Tongue (tissue), 2 donors: ENCODE data around the gene NEK8. TPM values are rescaled to one million over a fixed set of nuclear protein-coding genes. Genes with fewer than 3 reads are reported as not detected.
A peak's percentile ranks its signal among the peaks of the same experiment; 100 is the strongest.
"Not testable (repeated sequence)": the region's sequence is repeated elsewhere in the genome, so short reads cannot be mapped to it uniquely, and the experiment has no call there.

Experiments used
- DNase-seq: peaks from one replicate; pipeline ENCODE4 v3.0.0-alpha.2; 2015
- total RNA-seq: library from RNA; depleted of rRNA; stranded (reverse); fragments of >200 nt; gene quantifications from one replicate; pipeline ENCODE4 v1.2.3, GENCODE V29; 2014

Gene NEK8
- total RNA-seq, 1 donor from 2014 or later, result 4.1 TPM

GRCh38 chr17:28725660-28726225 lies 2.8 kb upstream of the NEK8 start:
- DNase-seq, result no peak

- DNase-seq, result peak; percentile 84
Measured at GRCh38 chr17:28726226-28726626, 2.4 kb upstream of the NEK8 start, which contains the start of gene TLCD1. Gene TLCD1 (minus strand): TSS chr17:28726233. CDS start chr17:28726097, 136 bp downstream.

- DNase-seq, result peak; percentile 98
Measured at GRCh38 chr17:28726627-28727491, 1.7 kb upstream of the NEK8 start.

DNA sequence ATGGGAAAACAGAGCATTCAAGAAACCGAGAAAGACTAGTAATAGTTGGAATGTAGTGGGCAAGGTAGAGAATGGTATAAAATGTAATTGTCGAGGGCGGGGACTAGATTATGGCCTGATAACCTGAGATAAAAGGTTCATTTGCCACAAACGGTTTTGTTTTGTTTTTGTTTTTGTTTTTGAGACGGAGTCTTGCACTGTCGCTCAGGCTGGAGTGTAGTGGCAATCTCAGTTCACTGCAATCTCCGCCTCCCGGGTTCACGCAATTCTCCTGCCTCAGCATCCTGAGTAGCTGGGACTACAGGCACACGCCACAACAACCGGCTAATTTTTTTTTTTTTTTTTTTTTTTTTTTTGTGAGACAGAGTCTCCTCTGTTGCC lies 1.4 kb downstream of the NEK8 start:
- no peak for DNase-seq

DNA sequence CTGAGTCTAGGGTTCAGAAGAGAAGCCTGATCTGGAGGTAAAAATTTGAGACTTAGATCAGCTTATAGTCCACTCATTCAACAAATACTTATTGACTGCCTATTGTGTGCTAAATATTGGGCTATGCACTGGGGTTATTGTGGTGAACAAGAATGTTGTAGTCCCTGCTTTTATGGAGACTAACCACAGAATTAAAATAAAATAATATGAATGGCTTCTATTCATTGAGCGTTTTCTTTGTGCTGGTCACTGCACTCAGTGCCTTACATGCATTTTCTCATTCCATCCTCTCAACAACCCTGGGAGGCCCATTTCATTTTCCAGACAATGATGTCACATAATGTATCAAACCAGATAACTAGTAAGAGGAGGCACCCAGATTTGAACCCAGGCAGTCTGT lies 4.8 kb downstream of the NEK8 start:
- no peak for DNase-seq

GRCh38 chr17:28734712-28735241 lies 6.2 kb downstream of the NEK8 start:
- no peak for DNase-seq

DNA sequence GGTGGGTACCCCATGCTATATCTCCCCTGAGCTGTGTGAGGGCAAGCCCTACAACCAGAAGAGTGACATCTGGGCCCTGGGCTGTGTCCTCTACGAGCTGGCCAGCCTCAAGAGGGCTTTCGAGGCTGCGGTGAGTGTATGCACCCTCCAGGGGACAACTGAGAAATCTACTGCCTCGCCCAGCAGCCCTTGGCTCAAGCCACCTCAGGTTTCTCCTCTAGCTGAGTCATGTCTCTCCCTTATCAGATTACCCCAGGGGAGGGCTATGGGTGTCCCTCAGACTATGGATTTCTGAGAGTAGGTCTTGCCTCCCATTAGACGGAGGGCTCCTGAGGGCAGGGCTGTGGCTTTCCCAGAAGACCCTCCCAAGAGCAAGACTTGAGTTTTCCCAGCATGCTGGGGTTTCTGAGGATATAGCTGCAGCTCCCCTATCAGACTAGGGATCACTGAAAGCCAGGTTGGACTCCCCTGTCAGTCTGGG lies 6.7 kb downstream of the NEK8 start:
- DNase-seq, result no peak

DNA sequence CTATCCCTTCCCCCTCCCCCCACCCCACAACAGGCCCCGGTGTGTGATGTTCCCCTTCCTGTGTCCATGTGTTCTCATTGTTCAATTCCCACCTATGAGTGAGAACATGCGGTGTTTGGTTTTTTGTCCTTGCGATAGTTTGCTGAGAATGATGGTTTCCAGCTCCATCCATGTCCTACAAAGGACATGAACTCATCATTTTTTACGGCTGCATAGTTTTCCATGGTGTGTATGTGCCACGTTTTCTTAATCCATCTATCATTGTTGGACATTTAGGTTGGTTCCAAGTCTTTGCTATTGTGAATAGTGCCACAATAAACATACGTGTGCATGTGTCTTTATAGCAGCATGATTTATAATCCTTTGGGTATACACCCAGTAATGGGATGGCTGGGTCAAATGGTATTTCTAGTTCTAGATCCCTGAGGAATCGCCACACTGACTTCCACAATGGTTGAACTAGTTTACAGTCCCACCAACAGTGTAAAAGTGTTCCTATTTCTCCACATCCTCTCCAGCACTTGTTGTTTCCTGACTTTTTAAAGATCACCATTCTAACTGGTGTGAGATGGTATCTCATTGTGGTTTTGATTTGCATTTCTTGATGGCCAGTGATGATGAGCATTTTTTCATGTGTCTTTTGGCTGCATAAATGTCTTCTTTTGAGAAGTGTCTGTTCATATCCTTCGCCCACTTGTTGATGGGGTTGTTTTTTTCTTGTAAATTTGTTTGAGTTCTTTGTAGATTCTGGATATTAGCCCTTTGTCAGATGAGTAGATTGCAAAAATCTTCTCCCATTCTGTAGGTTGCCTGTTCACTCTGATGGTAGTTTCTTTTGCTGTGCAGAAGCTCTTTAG lies 7.6 kb downstream of the NEK8 start:
- DNase-seq, result not testable (repeated sequence)

DNA sequence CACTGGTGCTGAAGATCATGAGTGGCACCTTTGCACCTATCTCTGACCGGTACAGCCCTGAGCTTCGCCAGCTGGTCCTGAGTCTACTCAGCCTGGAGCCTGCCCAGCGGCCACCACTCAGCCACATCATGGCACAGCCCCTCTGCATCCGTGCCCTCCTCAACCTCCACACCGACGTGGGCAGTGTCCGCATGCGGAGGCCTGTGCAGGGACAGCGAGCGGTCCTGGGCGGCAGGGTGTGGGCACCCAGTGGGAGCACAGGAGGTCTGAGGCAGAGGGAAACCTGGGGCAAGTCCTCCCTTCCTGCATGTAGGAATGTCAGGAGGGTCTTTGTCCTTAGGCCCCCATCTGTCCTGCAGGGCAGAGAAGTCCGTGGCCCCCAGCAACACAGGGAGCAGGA lies 8.7 kb downstream of the NEK8 start:
- DNase-seq, result no peak

GRCh38 chr17:28737770-28738679 lies 9.4 kb downstream of the NEK8 start:
- no peak for DNase-seq

GRCh38 chr17:28738680-28739384 lies 10.2 kb downstream of the NEK8 start:
- DNase-seq, result no peak

DNA sequence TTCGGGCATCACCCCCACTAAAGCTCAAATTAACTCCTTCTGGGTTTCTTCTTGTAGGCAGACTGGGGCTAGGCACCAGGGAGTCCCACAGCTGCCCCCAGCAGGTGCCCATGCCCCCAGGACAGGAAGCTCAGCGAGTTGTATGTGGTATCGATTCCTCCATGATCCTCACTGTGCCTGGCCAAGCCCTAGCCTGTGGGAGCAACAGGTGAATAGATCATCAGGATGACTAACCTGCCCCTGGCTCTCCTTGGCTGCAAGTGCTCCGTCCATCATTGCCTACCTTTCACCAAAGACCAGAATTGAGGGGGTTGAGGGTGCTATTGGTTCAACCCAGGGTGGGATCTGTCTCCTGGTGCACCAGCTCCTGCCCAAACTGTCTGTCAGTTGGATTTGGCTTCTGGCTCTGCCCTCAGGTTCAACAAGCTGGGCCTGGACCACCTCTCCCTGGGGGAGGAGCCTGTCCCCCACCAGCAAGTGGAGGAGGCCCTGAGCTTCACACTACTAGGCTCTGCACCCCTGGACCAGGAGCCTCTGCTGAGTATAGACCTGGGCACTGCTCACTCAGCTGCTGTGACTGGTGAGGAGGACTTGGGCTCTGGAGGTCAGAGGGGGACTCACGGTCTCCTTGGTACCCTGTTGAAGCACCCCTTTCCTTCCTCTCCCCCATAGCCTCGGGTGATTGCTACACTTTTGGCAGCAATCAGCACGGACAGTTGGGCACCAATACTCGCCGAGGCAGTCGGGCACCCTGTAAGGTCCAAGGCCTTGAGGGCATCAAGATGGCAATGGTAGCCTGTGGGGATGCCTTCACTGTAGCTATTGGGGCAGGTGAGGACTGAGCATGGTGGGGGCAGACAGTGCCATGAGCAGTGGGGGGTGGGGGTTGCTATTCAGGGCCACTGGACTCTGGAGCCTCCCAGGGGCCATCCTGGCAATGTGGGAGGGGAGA lies 12.1 kb downstream of the NEK8 start:
- DNase-seq, result no peak

DNA sequence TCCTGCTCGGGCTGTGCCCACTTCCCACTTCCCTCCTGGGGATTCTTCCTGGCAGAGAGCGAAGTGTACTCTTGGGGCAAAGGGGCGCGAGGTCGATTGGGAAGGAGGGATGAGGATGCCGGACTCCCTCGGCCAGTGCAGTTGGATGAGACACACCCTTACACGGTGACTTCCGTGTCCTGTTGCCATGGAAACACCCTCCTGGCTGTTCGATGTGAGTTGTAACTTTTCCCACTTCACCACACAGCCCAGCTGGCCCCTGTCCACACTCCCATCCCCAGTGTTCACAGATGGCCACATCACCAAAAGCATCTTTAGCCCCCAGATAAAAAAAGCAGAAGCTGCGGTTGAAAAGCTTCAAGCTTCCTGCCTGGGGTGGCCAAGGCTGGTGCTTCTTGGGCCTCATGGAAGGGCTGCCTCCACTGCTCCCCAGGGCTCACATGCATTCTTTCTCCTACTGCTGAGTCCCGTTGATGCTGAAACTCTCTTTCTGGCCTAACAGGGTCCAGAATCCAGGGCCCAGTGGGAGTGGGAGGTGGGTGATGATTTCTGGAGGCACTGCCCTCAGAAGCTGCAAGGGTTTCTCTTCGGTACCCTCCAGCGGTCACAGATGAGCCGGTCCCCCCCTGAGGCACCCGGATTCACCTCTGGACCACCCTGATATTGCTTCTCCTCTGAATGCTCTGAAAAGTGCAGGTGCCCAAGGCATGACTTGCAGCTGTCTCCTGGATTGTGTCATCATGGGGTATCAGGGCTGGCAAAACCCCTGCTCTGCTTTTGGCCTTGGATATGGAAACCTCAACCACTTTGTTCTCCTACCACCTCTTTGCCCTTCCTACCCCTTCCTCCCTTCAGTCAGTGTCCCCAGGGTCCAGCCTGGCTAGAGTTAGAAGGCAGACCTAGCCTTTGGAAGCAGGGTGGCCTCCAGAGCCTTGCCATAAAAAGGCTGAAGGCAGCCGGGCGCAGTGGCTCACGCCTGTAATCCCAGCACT lies 13.1 kb downstream of the NEK8 start:
- no peak for DNase-seq

DNA sequence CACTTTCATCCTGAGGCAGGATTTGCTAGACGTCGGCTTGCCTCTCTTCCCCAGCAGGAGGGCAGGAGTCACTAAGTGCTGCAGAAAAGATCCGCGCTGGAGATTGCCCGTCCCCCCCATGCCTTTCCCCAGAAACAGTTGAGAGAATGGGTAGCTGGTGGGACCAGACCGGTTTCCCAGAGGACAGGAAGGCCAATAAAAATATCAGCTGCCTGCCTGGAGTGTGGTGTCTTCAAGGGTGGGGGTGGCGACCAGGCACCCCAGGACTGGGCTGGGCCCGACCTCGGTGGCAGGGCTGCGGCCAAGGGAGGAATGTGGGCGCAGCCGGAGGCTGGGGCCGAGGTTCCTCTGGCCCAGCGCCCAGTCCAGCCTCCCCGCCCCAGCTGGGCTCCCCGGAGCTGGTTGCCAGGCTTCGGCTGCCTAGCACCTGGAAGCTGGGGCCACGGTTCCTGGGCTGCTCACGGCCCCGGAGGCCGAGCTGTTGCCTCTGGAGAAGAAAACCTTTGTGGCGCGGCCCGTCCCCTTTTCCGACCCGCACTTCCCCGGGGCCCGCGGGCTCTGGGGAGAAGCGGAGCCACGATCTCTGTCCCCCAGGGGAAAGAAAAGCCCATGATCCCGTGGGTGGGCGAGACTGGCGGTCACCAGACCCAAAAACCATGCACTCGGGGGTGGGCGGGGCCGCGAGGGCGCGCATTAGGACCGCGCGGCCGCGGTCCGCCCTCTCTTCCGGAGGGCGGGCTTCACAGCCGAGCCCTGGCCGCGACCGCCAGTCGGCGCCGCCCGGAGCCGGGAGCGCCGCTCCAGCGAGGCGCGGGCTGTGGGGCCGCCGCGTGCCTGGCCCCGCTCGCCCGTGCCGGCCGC lies 14.9 kb downstream of the NEK8 start, which contains the start of gene TRAF4:
TRAF4 (plus strand) TSS at position 769 of the 861 bp plus-strand sequence. CDS start 102 bp downstream, outside the sequence.
- DNase-seq, result peak; percentile 94

GRCh38 chr17:28744104-28744971 lies 15.8 kb downstream of the NEK8 start:
- peak; percentile 74 for DNase-seq
